ENCODE data around the gene MED15.

MED15 gene

GRCh38 chr22:20636075-20636812 is 128.8 kb downstream of the MED15 start:
- Mint-ChIP-seq H3K9me3 (peaks cover 4% of the 10 kb centered on the region), H3K36me3 (ENCODE audit: low read depth) (no peaks in the 10 kb centered on the region), H3K4me3 (no peak overlapping the region), H3K4me1 (no peaks in the 10 kb centered on the region), H3K27ac (no peak overlapping the region), H3K27me3 (ENCODE audit: low read depth) (peaks cover 37% of the 10 kb centered on the region)
- no peak for TF ChIP-seq CTCF (IDR thresholded peaks at IDR 0.05; ENCODE audit: unreplicated experiment in 3 of 3)

GRCh38 chr22:20636945-20637344 is 129.5 kb downstream of the MED15 start:
- Mint-ChIP-seq H3K27me3 (ENCODE audit: low read depth) (peaks cover 37% of the 10 kb centered on the region), H3K4me1 (no peaks in the 10 kb centered on the region), H3K27ac (no peak overlapping the region), H3K36me3 (ENCODE audit: low read depth) (no peaks in the 10 kb centered on the region), H3K9me3 (peaks cover 4% of the 10 kb centered on the region), H3K4me3 (no peak overlapping the region)
- no peak for TF ChIP-seq CTCF (IDR thresholded peaks at IDR 0.05; ENCODE audit: unreplicated experiment in 3 of 3)
